Motor neuron (in vitro differentiated cells): ENCODE data around the gene USP11. TPM values are rescaled to one million over a fixed set of nuclear protein-coding genes. Genes with fewer than 3 reads are reported as not detected.
"Not testable (repeated sequence)": the region's sequence is repeated elsewhere in the genome, so short reads cannot be mapped to it uniquely, and the experiment has no call there.

Experiments
- ATAC-seq, 8 experiments: fragments of 200-7000 bp; cut with Tn5 transposase; replicated peaks in 6 of 8; 2 replicates each; pipeline ENCODE4 v1.8.0; 2021; ENCODE audit warnings: mild to moderate bottlenecking in 8 of 8, moderate library complexity in 8 of 8
- H3K27ac ChIP-seq, 2 donors: fragments of 250-450 bp; sonication (Bioruptor Pico); 2 replicates each; pipeline ENCODE4 v1.9.0; 2021; ENCODE audit warnings: antibody characterized with exemption in 2 of 2, mild to moderate bottlenecking in 2 of 2, moderate library complexity in 1 of 2
- H3K4me1 ChIP-seq, 2 donors: fragments of 250-450 bp; sonication (Bioruptor Pico); replicated peaks in 1 of 2; 2 replicates each; pipeline ENCODE4 v1.6.1; 2021; ENCODE audit warnings: antibody characterized with exemption in 2 of 2, mild to moderate bottlenecking in 2 of 2, moderate library complexity in 1 of 2
- H3K4me3 ChIP-seq, 5 donors: fragments of 250-450 bp; sonication (Bioruptor Pico); 2 replicates each; pipeline ENCODE4 v1.9.0; 2021; ENCODE audit warnings: antibody characterized with exemption in 5 of 5, mild to moderate bottlenecking in 5 of 5, moderate library complexity in 4 of 5
- WGBS, 10 experiments: fragments of 450-650 bp; shearing (Covaris generic); methylation state at CpG; one replicate each; pipeline ENCODE4 v1.0.0; 2022; 5-methylcytosine and 5-hydroxymethylcytosine counted together
- in situ Hi-C, 9 experiments: fragments of 400-800 bp; cut with MboI; loops; one replicate each; pipeline ENCODE4 v1.15.0; 2021; ENCODE audit warnings: low sequenced_read_pairs in 9 of 9, low pct_unique_long_range_greater_than_20kb in 2 of 9; ENCODE audit not compliant: unreplicated experiment in 9 of 9
- total RNA-seq, 8 experiments: library from RNA; unstranded; fragments of 300-600 nt; gene quantifications; 2 replicates each; pipeline versions ENCODE4 v1.2.3 to v1.2.4, GENCODE V29; 2022

USP11 gene
- total RNA-seq, 8 experiments from 2014 or later: 25.0 to 167 (median 110) TPM

GRCh38 chrX:47243351-47243750 lies 10.5 kb downstream of the USP11 start:
- no peak for ATAC-seq
- no peaks in the 10 kb centered on the region for H3K4me1 ChIP-seq
- in situ Hi-C loops: loop anchor here in 1 of 9 experiments (25.0 kb wide), 1 partner anchor 119 kb away; the partner anchor contains the start of gene ZNF157
- H3K4me3 ChIP-seq: no peak overlapping the region
- H3K27ac ChIP-seq: no peak overlapping the region
- no CpG with 5 or more reads among the region's 14 CpGs for WGBS, 10 experiments

- Histone ChIP-seq H3K4me1 (no peaks in the 10 kb centered on the region), H3K4me3 (no peak overlapping the region), H3K27ac (no peak overlapping the region)
- in situ Hi-C loops: loop anchor here in 1 of 9 experiments (25.0 kb wide), 1 partner anchor 118 kb away; the partner anchor contains the start of gene ZNF157
- 80 to 100% methylated on average over 2 of the region's 16 CpGs; no CpG with 5 or more reads in 8 of the 10 experiments for WGBS, 10 experiments
- ATAC-seq: no peak
Observed at GRCh38 chrX:47244676-47245075, 11.9 kb downstream of the USP11 start.

DNA sequence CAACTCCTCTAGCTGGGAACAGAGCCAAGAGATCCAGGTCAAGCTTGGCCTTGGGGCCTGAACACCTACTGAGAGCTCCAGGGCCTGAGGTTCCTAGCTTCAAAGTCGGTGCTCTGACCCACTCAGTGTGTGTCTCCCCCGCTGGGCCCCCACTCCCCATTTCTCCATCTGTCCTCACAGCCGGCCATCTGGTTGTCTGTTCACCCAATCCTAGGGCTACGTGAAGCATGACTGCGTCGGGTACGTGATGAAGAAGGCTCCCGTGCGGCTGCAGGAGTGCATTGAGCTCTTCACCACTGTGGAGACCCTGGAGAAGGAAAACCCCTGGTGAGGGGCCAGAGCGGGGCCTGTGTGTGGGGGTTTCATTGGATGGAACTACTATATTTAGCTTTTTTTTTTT lies 12.3 kb downstream of the USP11 start:
- in situ Hi-C loops: loop anchor here in 1 of 9 experiments (25.0 kb wide), 1 partner anchor 117 kb away; the partner anchor contains the start of gene ZNF157
- no peak overlapping the region for H3K27ac ChIP-seq
- no peak overlapping the region for H3K4me3 ChIP-seq
- no peaks in the 10 kb centered on the region for H3K4me1 ChIP-seq
- ATAC-seq: no peak
- 86 to 95% methylated on average over 3 to 5 of the region's 10 CpGs; no CpG with 5 or more reads in 8 of the 10 experiments for WGBS, 10 experiments

GRCh38 chrX:47247206-47247998 lies 14.6 kb downstream of the USP11 start:
- WGBS, 10 experiments: no CpG with 5 or more reads among the region's 23 CpGs
- Histone ChIP-seq H3K4me3 (no peak overlapping the region), H3K4me1 (no peaks in the 10 kb centered on the region), H3K27ac (no peak overlapping the region)
- peak in 6 of 8 experiments; percentile 28 to 47 (median 34) for ATAC-seq
- in situ Hi-C loops: loop anchor here in 1 of 9 experiments (25.0 kb wide), 1 partner anchor 115 kb away; the partner anchor contains the start of gene ZNF157

GRCh38 chrX:47247999-47248320 lies 15.2 kb downstream of the USP11 start:
- H3K27ac ChIP-seq: no peak overlapping the region
- 100% methylated on average over 1 of the region's 13 CpGs; no CpG with 5 or more reads in 9 of the 10 experiments for WGBS, 10 experiments
- peak in 6 of 8 experiments; percentile 16 to 51 (median 42) for ATAC-seq
- H3K4me3 ChIP-seq: no peak overlapping the region
- in situ Hi-C loops: loop anchor here in 1 of 9 experiments (25.0 kb wide), 1 partner anchor 114 kb away; the partner anchor contains the start of gene ZNF157
- no peaks in the 10 kb centered on the region for H3K4me1 ChIP-seq

DNA sequence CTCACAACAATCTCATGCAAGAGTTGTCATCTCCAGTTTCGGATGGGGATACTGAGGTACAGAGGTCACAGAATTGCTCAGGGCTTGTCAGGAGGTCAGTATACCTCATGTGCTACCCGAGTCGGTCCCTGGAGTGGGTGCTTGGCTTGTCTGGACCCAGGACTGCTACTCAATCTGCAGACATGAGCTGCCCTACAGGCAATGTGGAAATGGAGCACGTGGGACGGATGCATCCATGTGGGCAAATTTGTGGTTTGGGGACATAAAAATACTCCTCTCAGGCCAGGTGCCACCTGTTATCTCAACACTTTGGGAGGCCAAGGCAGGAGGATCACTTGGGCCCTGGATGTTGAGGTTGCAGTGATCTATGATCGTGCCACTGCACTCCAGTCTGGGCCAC lies 15.8 kb downstream of the USP11 start:
- H3K4me1 ChIP-seq: no peaks in the 10 kb centered on the region
- ATAC-seq: peak in 2 of 8 experiments; percentile 5 to 14
- no CpG with 5 or more reads among the region's 6 CpGs for WGBS, 10 experiments
- H3K4me3 ChIP-seq: no peak overlapping the region
- in situ Hi-C loops: loop anchor here in 1 of 9 experiments (25.0 kb wide), 1 partner anchor 114 kb away; the partner anchor contains the start of gene ZNF157
- H3K27ac ChIP-seq: no peak overlapping the region

GRCh38 chrX:47250017-47250347 lies 17.2 kb downstream of the USP11 start:
- Histone ChIP-seq H3K4me1 (no peaks in the 10 kb centered on the region), H3K27ac (no peak overlapping the region), H3K4me3 (no peak overlapping the region)
- 67 to 83% (median 78%) methylated on average over 1 to 2 of the region's 6 CpGs; no CpG with 5 or more reads in 7 of the 10 experiments for WGBS, 10 experiments
- in situ Hi-C loops: no loop called here
- no peak for ATAC-seq

DNA sequence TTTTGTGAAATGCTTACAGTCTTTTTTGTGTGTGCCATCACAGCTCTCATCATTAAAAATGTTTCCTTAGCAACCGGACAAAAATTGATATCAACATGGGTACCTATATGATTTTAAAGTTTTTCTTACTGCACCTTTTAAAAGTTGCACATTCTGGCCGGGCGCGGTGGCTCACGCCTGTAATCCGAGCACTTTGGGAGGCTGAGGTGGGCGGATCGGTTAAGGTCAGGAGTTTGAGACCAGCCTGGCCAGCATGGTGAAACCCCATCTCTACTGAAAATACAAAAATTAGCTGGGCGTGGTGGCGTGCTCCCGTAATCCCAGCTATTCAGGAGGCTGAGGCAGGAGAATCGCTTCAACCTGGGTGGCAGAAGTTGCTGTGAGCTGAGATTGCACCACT lies 24.8 kb downstream of the USP11 start:
- 62 to 100% (median 76%) methylated on average over 1 to 5 of the region's 12 CpGs; no CpG with 5 or more reads in 6 of the 10 experiments for WGBS, 10 experiments
- in situ Hi-C loops, ATAC-seq, H3K4me3 ChIP-seq, H3K4me1 ChIP-seq, H3K27ac ChIP-seq: not testable (repeated sequence)

DNA sequence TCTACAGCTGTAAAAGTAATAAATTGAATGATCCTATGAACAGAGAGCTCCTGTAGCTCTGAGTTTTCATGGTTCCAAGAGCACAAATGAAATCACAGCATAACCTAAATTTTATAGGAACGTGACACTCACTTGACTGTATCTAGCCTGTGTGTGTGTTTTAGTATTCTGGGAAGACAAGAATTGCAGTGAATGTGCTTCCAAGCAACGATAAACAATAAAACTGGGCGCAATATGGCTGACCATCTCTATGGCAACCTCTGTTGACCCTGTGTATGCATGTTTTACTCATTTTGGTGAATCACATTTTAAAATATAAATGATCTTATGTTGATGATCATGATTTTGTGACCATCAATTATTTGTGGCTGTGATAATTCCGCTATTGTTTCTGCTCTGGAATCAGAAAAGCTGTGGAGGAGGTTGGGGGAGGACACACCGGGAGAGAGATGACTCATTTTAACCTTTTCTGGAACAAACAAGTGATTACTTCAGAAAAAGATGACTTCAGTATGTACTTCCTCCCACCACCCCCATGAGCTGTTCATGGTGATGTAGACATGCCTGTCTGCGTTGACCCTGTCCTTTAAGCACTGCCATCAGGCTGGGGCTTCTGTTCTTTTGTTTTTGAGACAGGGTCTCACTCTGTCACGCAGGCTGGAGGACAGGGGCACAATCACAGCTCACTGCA lies 31.8 kb downstream of the USP11 start:
- WGBS, 10 experiments: 20 to 80% (median 39%) methylated on average over 1 to 6 of the region's 7 CpGs; no CpG with 5 or more reads in 6 of the 10 experiments
- Histone ChIP-seq H3K27ac (peak overlapping the region; percentile 53 to 57), H3K4me3 (no peak overlapping the region), H3K4me1 (peaks cover 11 to 14% of the 10 kb centered on the region in 2 donors)
- peak in 5 of 8 experiments; percentile 94 to 95 (median 94) for ATAC-seq
- in situ Hi-C loops: no loop called here

- 21 to 60% (median 28%) methylated on average over 2 to 6 of the region's 7 CpGs; no CpG with 5 or more reads in 7 of the 10 experiments for WGBS, 10 experiments
- no peak overlapping the region for H3K4me3 ChIP-seq
- in situ Hi-C loops: no loop called here
- no peak for ATAC-seq
- no peak overlapping the region for H3K27ac ChIP-seq
- H3K4me1 ChIP-seq: peaks cover 11 to 14% of the 10 kb centered on the region in 2 donors
Observed at GRCh38 chrX:47266643-47267042, 33.8 kb downstream of the USP11 start.

GRCh38 chrX:47272013-47272408 lies 39.2 kb downstream of the USP11 start:
- 60% methylated on average over 1 of the region's 2 CpGs; no CpG with 5 or more reads in 9 of the 10 experiments for WGBS, 10 experiments
- no peaks in the 10 kb centered on the region for H3K4me1 ChIP-seq
- no peak for ATAC-seq
- no peak overlapping the region for H3K27ac ChIP-seq
- no peak overlapping the region for H3K4me3 ChIP-seq
- in situ Hi-C loops: no loop called here

GRCh38 chrX:47273011-47273730 lies 40.4 kb downstream of the USP11 start:
- in situ Hi-C loops: no loop called here
- H3K27ac ChIP-seq: no peak overlapping the region
- no peaks in the 10 kb centered on the region for H3K4me1 ChIP-seq
- no peak for ATAC-seq
- H3K4me3 ChIP-seq: no peak overlapping the region
- 37% methylated on average over 3 of the region's 7 CpGs; no CpG with 5 or more reads in 9 of the 10 experiments for WGBS, 10 experiments
